Esophagus squamous epithelium (tissue), 4 donors: ENCODE measurements around the gene NLK.

Source experiments
- CTCF ChIP-seq, 6 experiments: fragments of 450-650 bp in 4 of 6; fragments of 200-600 bp in 2 of 6; sonication (generic) in 2 of 6; IDR thresholded peaks; one replicate each; pipeline ENCODE4 v1.5.1; 2016 to 2019; ENCODE audit warnings: antibody characterized with exemption in 6 of 6, mild to moderate bottlenecking in 4 of 6, moderate library complexity in 4 of 6
- POLR2A ChIP-seq, 4 donors: fragments of 450-650 bp; IDR thresholded peaks; one replicate each; pipeline ENCODE4 v1.6.1; 2017; ENCODE audit warnings: antibody characterized with exemption in 4 of 4, mild to moderate bottlenecking in 4 of 4, moderate library complexity in 3 of 4

- TF ChIP-seq CTCF (IDR thresholded peaks at IDR 0.05) (no peak), POLR2A (IDR thresholded peaks at IDR 0.05) (no peak)
Measured at GRCh38 chr17:28085766-28086165, 43.3 kb downstream of the NLK start.
